ENCODE data around the gene SREBF1.

GRCh38 chr17:17886226-17886625 is 49.4 kb upstream of the SREBF1 start:
- TF ChIP-seq CTCF (IDR thresholded peaks at IDR 0.05) (no peak), POLR2A (IDR thresholded peaks at IDR 0.05) (no peak)

Data from tibial nerve (tissue), 3 donors.